Activated CD8-positive, alpha-beta memory T cell treated with anti-CD3 and anti-CD28 coated beads, Interleukin-2, amount 50 U/mL, for 1 hour (primary cell): ENCODE results near the gene CEP89.
"Not testable (repeated sequence)": the region's sequence is repeated elsewhere in the genome, so short reads cannot be mapped to it uniquely, and the experiment has no call there.

Experiments used
- DNase-seq: peaks from one replicate; pipeline ENCODE4 v3.0.0-alpha.2; 2020; ENCODE audit errors: extremely low read depth

Gene CEP89

GRCh38 chr19:32837531-32837930, 134.2 kb downstream of the CEP89 start:
- no peak for DNase-seq

GRCh38 chr19:32833388-32833787, 138.4 kb downstream of the CEP89 start:
- DNase-seq: not testable (repeated sequence)

GRCh38 chr19:32832825-32833224, 138.9 kb downstream of the CEP89 start:
- DNase-seq: not testable (repeated sequence)

GRCh38 chr19:32832094-32832493, 139.7 kb downstream of the CEP89 start:
- not testable (repeated sequence) for DNase-seq

DNA sequence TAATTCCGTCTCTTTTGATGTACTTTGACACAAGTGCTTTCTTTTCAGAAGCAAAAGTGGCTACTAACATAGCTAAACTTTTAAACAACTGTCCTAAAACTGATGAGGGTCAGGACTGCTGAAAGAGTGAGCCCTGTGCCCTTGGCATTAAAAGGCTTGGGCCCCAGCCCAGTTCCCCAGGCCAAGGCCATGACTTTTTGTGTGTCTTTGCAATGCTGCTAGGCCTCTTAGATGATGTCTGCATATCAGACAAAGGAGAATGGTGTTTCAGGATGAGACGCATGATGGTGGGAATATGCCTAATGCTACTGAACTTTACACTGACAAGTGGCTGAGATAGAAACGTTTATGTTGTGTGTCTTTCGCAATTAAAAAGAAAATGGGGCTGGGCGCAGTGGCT, 140.1 kb downstream of the CEP89 start:
- no peak for DNase-seq

DNA sequence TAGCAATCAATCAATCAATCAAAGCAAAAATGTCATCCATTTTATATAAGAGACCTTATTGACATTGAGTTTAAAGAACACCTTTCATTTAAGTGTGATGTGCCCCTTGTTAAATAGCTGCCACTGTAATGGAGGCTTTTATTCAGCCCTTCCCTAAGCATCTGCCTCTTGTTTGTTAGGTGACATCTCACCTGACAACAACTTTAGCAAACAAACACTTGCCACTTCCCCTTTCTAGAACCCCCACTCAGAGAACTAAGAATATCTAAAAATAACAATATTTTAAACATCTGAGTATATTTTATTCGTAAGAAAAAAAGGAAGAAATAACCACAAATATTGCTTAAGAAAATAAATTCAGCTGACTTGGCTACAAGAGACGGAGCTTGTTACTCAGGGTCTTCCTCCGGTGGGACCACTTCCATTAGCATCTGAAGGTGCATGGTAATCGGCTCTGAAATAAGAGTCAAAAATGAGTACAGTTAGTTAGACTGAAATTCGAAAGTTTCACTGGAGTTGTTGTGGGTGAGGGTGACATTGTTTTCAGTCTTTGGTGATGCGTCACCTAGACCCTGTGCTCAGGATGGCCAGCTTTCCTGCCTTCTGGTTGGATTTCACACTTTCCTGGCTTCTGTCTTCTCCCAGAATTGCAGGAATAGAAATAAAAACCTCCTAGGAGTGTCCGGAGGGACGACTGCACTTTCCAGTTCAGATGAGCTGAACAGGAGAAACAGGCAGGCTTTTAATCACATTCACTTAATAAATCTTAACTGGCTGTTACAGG, 141.3 kb downstream of the CEP89 start:
- DNase-seq: no peak

DNA sequence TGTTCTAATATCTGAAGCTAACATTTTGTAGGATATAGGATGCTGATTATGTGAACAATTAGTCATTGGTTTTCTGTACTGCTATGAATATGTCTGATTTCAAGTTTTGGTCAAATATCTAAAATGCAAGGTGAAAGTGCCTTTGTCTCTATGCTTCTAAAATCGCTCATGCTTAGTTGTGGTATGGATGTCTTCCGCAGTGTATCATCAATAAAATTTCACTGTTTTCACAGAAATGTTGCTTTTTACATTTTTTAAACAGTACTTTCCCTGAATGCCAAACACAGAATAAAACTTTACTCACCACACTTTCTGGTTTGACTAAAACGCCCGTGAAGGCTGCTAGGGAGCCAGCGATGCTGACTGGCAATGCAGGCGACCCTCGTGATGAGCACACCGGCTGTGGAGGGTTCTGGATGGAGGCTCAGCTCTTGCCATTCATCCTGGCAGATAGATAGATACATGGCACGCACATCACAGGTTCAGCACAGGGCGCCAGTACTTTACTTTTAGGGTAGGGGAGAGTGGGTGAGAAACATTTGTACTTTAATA, 142.3 kb downstream of the CEP89 start:
- DNase-seq: no peak

GRCh38 chr19:32828643-32829344, 143.0 kb downstream of the CEP89 start:
- DNase-seq: no peak

DNA sequence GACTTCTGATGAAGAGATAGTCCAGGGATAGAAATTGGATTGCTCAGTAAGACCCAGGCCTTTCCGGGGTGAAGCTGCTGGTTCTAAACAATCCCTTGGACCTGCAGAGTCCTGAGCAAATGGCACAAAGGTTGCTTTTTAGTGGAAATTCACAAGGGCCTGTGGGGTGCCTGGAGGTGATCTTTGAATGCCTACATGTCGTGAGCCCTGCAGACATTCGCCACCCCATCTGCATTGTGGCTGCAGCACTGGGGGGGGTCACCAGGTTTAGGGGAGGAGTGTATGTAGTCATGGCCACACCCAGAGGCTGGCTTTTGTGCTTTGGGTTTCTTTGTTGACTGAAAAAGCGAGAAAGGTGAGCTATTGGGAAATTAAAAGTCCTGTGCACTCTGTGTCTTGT, 143.6 kb downstream of the CEP89 start:
- no peak for DNase-seq
